HEK293 (cell line): Measurements from ENCODE around the gene LNP1.

Experiments used
- BCL11A ChIP-seq: fragments of 450-650 bp; formaldehyde crosslinking; IDR thresholded peaks from 2 replicates; pipeline ENCODE4 v1.5.1; 2016; ENCODE audit warnings: low read depth, missing biosample characterization, missing genetic modification characterization
- CTCF ChIP-seq: fragments of 450-650 bp; formaldehyde crosslinking; IDR thresholded peaks from 2 replicates; pipeline ENCODE4 v1.5.1; 2016; ENCODE audit warnings: missing biosample characterization, missing genetic modification characterization
- GLI2 ChIP-seq: fragments of 450-650 bp; formaldehyde crosslinking; IDR thresholded peaks from 2 replicates; pipeline ENCODE4; 2017; ENCODE audit warnings: missing biosample characterization, missing genetic modification characterization, low read depth, borderline replicate concordance
- HOXA7 ChIP-seq: sonication (generic); formaldehyde crosslinking; IDR thresholded peaks from 2 replicates; pipeline ENCODE4 v1.8.1; 2022; ENCODE audit warnings: missing genetic modification reagents, borderline replicate concordance
- REST ChIP-seq: fragments of 450-650 bp; formaldehyde crosslinking; IDR thresholded peaks from 2 replicates; pipeline ENCODE4 v1.5.1; 2016; ENCODE audit warnings: missing biosample characterization, missing genetic modification characterization
- TCF7L2 ChIP-seq: IDR thresholded peaks from 2 replicates; pipeline ENCODE4 v1.6.1; 2011; ENCODE audit warnings: low read depth, mild to moderate bottlenecking, inconsistent platforms, low read length, moderate library complexity, borderline replicate concordance
- ZBTB26 ChIP-seq: fragments of 450-650 bp; formaldehyde crosslinking; optimal IDR thresholded peaks from 2 replicates; pipeline ENCODE3; 2016; ENCODE audit warnings: missing biosample characterization, mild to moderate bottlenecking, missing genetic modification characterization
- ZNF274 ChIP-seq, 2 experiments: fragments of 200-500 bp in 1 of 2; fragments of 450-650 bp in 1 of 2; sonication (Bioruptor generic) in 1 of 2; formaldehyde crosslinking in 1 of 2; IDR thresholded peaks; 2 replicates each; pipeline versions ENCODE4 v1.5.1 to v1.6.1; 2014 to 2016; ENCODE audit warnings: borderline replicate concordance in 1 of 2, inconsistent platforms in 1 of 2, low read length in 1 of 2, missing biosample characterization in 1 of 2, missing genetic modification characterization in 1 of 2
- ZNF433 ChIP-seq: fragments of 450-650 bp; formaldehyde crosslinking; IDR thresholded peaks from 2 replicates; pipeline ENCODE4 v1.5.1; 2016; ENCODE audit warnings: missing biosample characterization, missing genetic modification characterization, low read depth
- ZNF621 ChIP-seq: fragments of 450-650 bp; formaldehyde crosslinking; IDR thresholded peaks from 2 replicates; pipeline ENCODE4 v1.5.1; 2017; ENCODE audit warnings: missing biosample characterization, missing genetic modification characterization
- ZNF660 ChIP-seq: fragments of 450-650 bp; IDR thresholded peaks from 2 replicates; pipeline ENCODE4 v1.5.1; 2018; ENCODE audit warnings: missing biosample characterization, mild to moderate bottlenecking, missing genetic modification characterization

GRCh38 chr3:100470951-100471350 is 69.6 kb downstream of the LNP1 start:
- TF ChIP-seq GLI2 (tag by site-specific recombination) (no peak), HOXA7 (no peak), CTCF (no peak), ZNF433 (tag by site-specific recombination) (no peak), ZNF621 (tag by site-specific recombination) (no peak), ZBTB26 (tag by site-specific recombination) (no peak), REST (no peak), ZNF274 (IDR thresholded peaks at IDR 0.05; ENCODE audit: low read length) (no peak), ZNF274 (tag by site-specific recombination; IDR thresholded peaks at IDR 0.05; ENCODE audit: borderline replicate concordance) (no peak), TCF7L2 (no peak), ZNF660 (tag by site-specific recombination) (no peak), BCL11A (tag by site-specific recombination) (no peak)
